HUES6 (cell line): ENCODE measurements around the gene PEX14.

Source experiments
- H3K27ac ChIP-seq: 2 replicates; pipeline ENCODE4 v1.7.0; 2013; ENCODE audit warnings: low read depth, mild to moderate bottlenecking, low read length, inconsistent platforms
- H3K27me3 ChIP-seq: 2 replicates; pipeline ENCODE4 v1.6.1; 2013; ENCODE audit warnings: low read length; ENCODE audit not compliant: control insufficient read depth, insufficient read depth
- H3K36me3 ChIP-seq: 2 replicates; pipeline ENCODE4 v1.6.1; 2013; ENCODE audit warnings: low read length; ENCODE audit not compliant: control insufficient read depth, insufficient read depth
- H3K4me1 ChIP-seq: 2 replicates; pipeline ENCODE4 v1.6.1; 2013; ENCODE audit warnings: low read length; ENCODE audit not compliant: control insufficient read depth, insufficient read depth
- H3K4me3 ChIP-seq: 2 replicates; pipeline ENCODE4 v1.5.1; 2013; ENCODE audit warnings: low read depth, low read length
- H3K9ac ChIP-seq: one replicate; pipeline ENCODE4 v1.6.1; 2013; ENCODE audit warnings: mild to moderate bottlenecking, low read length
- H3K9me3 ChIP-seq: 2 replicates; pipeline ENCODE4 v1.6.1; 2013; ENCODE audit warnings: low read depth, low read length; ENCODE audit not compliant: control insufficient read depth, insufficient read depth

PEX14 gene

DNA sequence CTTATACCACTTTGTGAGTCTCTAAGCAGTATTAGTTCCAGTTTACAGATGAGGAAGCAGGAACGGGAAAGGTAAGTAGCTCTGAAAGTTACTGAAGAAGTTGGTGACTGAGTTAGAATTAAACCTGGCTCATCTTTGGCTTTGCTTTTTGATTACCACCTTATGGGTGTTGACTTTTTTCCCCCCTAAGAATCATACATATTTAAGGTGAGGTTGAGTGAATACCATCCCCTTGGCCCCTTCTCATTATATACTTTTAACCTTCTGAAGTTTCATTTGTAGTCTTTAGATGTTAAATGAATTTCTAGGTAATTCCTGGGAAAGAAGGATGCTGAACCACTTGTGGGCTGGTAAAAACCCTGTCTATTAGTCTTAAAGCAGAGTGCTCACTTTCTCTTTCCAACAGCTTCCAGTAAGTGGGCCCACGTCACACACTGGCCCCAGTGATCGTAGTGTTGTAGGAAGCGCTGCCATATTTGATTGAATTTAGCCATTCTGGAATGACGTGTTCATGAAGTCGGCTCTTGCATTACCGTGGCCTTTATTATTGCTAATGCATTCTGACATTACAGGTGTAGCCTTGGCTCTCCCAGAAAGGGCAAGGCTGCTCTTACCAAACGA lies 46.9 kb downstream of the PEX14 start:
- Histone ChIP-seq H3K27ac (no peak overlapping the region), H3K9ac (no peak overlapping the region), H3K36me3 (no peaks in the 10 kb centered on the region), H3K27me3 (no peaks in the 10 kb centered on the region), H3K4me1 (peaks cover 34% of the 10 kb centered on the region), H3K9me3 (no peaks in the 10 kb centered on the region), H3K4me3 (no peak overlapping the region)

DNA sequence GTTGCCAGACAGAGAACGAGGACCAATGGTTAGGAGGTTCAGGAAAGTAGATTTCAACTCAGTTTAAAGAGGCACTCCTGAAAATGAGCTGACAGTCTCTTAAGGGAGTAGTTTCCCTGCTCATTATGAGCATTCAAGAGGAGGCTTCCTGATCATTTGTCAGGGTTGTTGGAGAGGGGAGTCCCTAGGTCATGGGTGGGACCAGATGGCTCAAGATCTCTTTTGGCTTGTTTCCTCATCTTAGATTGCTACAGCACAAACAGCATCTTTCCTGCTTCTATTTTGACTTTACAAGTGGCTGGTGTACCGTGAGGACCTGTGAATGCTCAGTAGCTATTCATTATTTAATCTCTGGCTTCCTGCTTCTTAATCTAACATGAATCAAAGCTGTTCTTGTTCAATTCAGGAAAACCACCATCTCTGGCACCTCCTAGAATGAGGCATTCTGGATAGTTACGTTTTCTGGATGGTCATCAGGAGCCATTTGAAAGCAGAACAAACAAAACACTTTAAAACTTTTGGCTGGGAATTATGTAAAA lies 47.6 kb downstream of the PEX14 start:
- no peaks in the 10 kb centered on the region for H3K9me3 ChIP-seq
- no peak overlapping the region for H3K9ac ChIP-seq
- H3K27me3 ChIP-seq = no peaks in the 10 kb centered on the region
- no peaks in the 10 kb centered on the region for H3K36me3 ChIP-seq
- H3K4me3 ChIP-seq = no peak overlapping the region
- peaks cover 26% of the 10 kb centered on the region for H3K4me1 ChIP-seq
- no peak overlapping the region for H3K27ac ChIP-seq

DNA sequence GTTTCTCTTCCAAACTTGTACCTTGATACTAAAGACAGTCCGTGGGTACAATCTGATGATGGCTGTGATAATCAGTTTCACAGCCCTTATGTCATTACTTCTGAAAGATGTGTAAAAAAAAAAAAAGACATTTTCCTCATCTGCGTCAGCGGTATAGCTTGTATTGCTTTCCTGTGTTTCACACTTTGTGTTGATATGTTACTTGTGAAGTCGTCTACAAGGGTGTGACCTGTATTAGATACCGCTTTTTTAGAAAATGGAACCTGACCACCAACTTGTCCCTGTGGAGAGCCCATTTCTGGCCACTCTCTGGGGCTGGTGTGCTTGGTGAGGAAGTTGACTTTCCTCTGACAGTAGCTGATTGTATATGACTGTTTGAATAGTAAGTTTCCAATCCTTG lies 50.5 kb downstream of the PEX14 start:
- no peaks in the 10 kb centered on the region for H3K9me3 ChIP-seq
- H3K9ac ChIP-seq = no peak overlapping the region
- peaks cover 32% of the 10 kb centered on the region for H3K4me1 ChIP-seq
- no peaks in the 10 kb centered on the region for H3K27me3 ChIP-seq
- no peak overlapping the region for H3K4me3 ChIP-seq
- no peak overlapping the region for H3K27ac ChIP-seq
- H3K36me3 ChIP-seq = no peaks in the 10 kb centered on the region

DNA sequence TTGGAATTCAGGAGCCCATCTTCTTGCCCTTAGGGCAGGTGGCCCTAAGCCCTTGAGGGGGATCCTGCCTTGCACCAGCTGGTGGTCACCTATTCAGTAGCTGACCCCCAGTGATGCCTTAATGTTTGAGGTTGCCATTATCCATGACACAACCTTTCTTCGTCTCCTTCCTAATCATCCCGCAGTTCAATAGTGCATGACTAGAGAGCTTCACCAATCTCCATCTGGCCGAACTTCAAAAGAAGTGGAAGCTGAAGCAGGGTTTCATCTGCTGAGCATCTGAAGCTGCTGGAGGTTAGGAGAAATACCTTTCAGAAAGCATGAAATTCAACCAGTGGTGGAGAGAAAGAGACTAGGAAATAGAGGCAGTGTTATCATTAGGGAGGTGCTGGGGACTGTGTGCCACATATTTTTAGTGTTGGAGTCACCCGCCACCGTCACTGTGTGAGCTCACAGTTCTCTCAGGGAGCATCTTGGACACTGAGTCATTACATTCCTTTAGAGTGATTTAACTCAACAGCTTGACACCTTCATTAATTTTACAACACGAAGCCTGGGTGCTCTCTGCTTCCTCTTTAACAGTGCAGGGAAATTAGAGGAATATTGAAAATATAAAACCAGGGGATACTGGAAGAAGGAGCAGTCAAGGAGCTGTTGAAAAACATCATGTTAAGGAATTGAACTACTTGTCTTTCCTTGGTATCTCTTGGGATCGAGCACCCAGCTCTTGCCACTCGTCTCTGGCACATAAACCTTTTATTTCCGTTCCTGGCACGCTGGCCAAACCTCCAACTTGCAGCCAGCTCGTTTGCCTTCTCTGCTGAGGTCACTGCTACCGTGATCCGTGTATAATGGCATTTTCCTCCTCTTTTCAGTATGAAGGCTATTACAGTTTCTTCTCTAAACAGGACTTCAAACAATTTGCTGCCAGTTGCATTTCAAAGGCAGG lies 53.6 kb downstream of the PEX14 start:
- H3K4me1 ChIP-seq = peaks cover 51% of the 10 kb centered on the region
- H3K9ac ChIP-seq = peak overlapping the region; percentile 65
- peak overlapping the region; percentile 45; the same call in 1 of the 2 replicates for H3K4me3 ChIP-seq
- H3K36me3 ChIP-seq = no peaks in the 10 kb centered on the region
- no peaks in the 10 kb centered on the region for H3K9me3 ChIP-seq
- H3K27me3 ChIP-seq = no peaks in the 10 kb centered on the region
- H3K27ac ChIP-seq = peak overlapping the region; percentile 24; the same call in 1 of the 2 replicates

DNA sequence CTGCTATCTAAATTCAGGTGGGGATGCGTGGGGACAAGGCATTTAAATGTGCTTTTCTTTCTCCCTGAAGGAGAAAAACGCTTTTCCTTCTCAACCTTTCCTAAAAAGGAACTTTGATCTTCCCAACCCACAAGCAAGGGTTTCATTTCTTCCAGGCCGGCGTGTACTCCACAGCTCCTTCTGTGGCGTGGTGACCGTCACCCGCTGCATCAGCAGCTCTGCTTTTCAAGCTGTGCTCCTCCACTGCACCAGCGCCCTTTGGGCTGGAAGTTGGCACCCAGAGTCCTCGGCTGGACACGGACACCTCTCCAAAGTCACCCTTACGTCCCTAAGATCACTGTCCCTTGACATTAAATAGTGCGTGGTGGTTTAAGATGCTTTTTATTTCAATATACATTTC lies 54.3 kb downstream of the PEX14 start:
- H3K9ac ChIP-seq = peak overlapping the region; percentile 65
- peak overlapping the region; percentile 24; the same call in 1 of the 2 replicates for H3K27ac ChIP-seq
- peak overlapping the region; percentile 45 for H3K4me3 ChIP-seq
- H3K36me3 ChIP-seq = no peaks in the 10 kb centered on the region
- H3K9me3 ChIP-seq = no peaks in the 10 kb centered on the region
- peaks cover 51% of the 10 kb centered on the region for H3K4me1 ChIP-seq
- H3K27me3 ChIP-seq = no peaks in the 10 kb centered on the region

DNA sequence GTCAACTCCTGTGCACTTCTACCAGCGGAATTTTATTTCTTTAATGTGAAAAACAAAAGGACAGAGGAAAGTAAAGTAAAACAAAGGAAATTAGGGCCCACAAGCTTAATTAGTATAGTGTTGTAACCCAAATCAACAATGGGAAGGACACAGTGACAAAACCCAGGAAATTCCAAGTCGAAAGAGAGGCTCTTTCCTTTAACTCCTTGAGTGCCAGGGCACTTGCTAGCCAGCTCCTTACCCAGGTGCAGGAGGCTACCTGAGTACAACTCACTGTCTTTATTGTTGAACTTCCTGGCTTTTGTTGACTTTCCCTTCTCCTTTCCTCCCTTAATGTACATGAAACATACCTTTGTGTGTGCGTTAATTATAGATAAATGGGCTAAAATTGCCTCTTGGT lies 55.0 kb downstream of the PEX14 start:
- peak overlapping the region; percentile 51 for H3K9ac ChIP-seq

DNA sequence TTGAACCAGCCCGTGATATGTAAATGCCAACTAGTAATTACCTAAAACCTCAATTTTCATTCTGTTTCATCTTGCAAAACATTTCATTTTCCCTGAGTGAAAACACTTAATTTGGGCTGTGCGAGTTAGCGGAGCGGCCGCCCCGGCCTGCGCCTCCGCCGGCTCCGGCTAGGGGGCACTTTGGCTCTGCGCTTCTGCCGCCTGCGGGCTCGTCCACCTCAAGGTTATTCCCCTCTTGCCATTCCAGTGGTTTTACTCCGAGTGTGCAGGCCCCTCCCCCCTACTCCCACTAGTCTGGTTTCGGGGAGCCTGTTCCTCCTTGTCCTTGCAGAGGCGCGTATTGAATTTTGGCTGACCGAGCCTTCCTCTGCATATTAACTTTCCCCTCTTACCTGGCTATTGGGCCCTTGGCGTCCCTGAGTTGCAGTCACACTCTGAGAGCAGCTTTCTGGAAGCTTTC lies 55.6 kb downstream of the PEX14 start:
- Histone ChIP-seq H3K27ac (peak overlapping the region; percentile 50; the same call in 1 of the 2 replicates), H3K36me3 (no peaks in the 10 kb centered on the region), H3K9ac (peak overlapping the region; percentile 64), H3K9me3 (no peaks in the 10 kb centered on the region), H3K27me3 (no peaks in the 10 kb centered on the region), H3K4me3 (peak overlapping the region; percentile 45), H3K4me1 (peaks cover 51% of the 10 kb centered on the region)

More for the DNA sequence above, 55.0 kb downstream of the PEX14 start:
- no peaks in the 10 kb centered on the region for H3K27me3 ChIP-seq
- H3K27ac ChIP-seq = peak overlapping the region; percentile 24; the same call in 1 of the 2 replicates
- no peaks in the 10 kb centered on the region for H3K36me3 ChIP-seq
- H3K9me3 ChIP-seq = no peaks in the 10 kb centered on the region
- H3K4me1 ChIP-seq = peaks cover 51% of the 10 kb centered on the region
- H3K4me3 ChIP-seq = peak overlapping the region; percentile 45

DNA sequence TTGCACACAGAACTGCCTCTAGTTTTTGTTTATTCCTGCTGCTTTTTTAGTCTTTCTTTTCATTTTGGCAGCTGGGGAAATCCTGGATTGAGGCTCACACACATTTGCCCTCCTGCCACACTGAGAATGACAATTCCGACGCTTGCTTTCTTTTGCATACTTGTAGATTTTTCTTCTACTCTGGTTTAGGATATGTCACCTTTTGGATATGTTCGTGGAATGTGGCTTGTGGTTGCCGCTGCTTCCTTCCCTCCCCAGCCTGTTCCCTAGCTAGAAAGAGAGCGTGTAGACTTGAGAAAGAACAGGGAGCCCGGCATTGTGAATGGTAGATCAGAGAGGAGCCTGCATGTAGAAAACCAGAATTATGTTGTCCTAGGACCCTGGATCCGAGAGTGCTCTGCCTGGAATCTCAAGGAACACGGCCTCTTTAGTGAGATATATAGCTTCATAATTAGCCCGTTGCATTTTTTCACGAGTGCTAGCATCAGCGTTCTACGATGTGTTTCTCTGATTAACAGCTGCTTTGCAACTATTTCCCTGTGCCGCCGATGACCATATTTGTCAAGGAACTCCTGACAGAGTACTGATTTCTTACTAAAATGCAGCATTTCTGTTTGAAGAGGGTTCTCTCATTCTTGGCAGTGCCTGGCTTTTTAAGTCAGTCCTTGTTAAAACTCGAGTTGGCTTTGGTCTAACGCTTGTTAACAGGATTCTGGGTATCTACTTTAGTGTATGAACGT lies 56.2 kb downstream of the PEX14 start:
- H3K4me3 ChIP-seq = peak overlapping the region; percentile 34
- H3K36me3 ChIP-seq = no peaks in the 10 kb centered on the region
- peak overlapping the region; percentile 50; the same call in 1 of the 2 replicates for H3K27ac ChIP-seq
- H3K9ac ChIP-seq = peak overlapping the region; percentile 64
- H3K4me1 ChIP-seq = peaks cover 51% of the 10 kb centered on the region
- H3K9me3 ChIP-seq = no peaks in the 10 kb centered on the region
- no peaks in the 10 kb centered on the region for H3K27me3 ChIP-seq

DNA sequence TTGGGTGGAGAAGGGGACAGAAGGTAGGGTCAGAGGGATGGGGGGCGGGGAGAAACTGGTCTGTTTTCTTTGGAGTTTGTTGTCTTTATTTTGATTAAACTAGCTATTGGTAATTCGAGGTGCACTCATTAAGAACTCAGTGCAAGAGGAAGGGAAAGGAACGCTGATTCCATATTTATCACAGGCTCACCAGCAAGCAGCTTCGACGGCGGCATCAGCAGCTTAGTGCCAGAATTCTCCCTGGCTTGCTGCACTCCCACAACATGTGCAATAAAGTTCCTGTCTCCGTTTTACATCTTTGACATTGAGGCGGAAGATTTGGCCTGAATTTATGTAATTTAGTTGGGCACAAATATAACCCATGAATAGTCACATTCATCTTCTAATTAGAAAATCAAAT lies 57.6 kb downstream of the PEX14 start:
- Histone ChIP-seq H3K4me3 (no peak overlapping the region), H3K36me3 (no peaks in the 10 kb centered on the region; the same call in 1 of the 2 replicates), H3K4me1 (peaks cover 51% of the 10 kb centered on the region), H3K27me3 (no peaks in the 10 kb centered on the region), H3K9ac (no peak overlapping the region), H3K9me3 (no peaks in the 10 kb centered on the region), H3K27ac (no peak overlapping the region)

DNA sequence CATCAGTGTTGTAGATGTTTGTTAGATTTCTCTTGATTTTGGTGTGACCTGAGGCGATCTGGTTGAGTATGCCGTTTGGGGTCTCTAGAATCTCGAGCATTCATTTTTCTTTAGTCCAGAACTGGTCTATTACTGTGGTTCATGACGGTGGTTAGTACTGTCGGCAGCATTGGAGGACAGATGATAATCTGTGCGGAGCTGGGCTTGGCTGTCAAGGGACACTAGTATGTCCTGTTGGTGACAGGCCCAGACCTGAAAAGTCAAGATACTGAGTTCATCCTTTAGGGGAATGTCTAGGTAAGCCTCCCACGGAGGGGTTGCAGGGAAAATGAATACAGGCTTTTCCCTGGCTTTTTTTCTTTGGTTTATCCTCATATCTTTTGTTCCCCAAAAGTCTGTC lies 59.8 kb downstream of the PEX14 start:
- Histone ChIP-seq H3K9ac (no peak overlapping the region), H3K9me3 (no peaks in the 10 kb centered on the region), H3K27ac (no peak overlapping the region), H3K27me3 (no peaks in the 10 kb centered on the region), H3K4me3 (no peak overlapping the region), H3K36me3 (no peaks in the 10 kb centered on the region; the same call in 1 of the 2 replicates), H3K4me1 (peaks cover 32% of the 10 kb centered on the region)
